Transverse colon (tissue), 4 donors: ENCODE measurements around the gene C11orf21. TPM values are rescaled to one million over a fixed set of nuclear protein-coding genes. Genes with fewer than 3 reads are reported as not detected.
"Not testable (repeated sequence)": the region's sequence is repeated elsewhere in the genome, so short reads cannot be mapped to it uniquely, and the experiment has no call there.

Experiments
- DNase-seq: peaks from one replicate; pipeline ENCODE4 v3.0.0-alpha.2; 2019
- H3K27ac ChIP-seq, 4 donors: fragments of 200-600 bp; sonication (generic); 2 replicates each; pipeline ENCODE4 v1.5.1; 2016 to 2018; ENCODE audit warnings: inconsistent platforms in 4 of 4
- H3K27me3 ChIP-seq: fragments of 200-600 bp; sonication (generic); 2 replicates; pipeline ENCODE4 v1.5.1; 2017; ENCODE audit warnings: inconsistent platforms
- H3K36me3 ChIP-seq, 4 donors: fragments of 200-600 bp; sonication (generic); 2 replicates each; pipeline ENCODE4 v1.5.1; 2017 to 2019; ENCODE audit warnings: inconsistent platforms in 4 of 4
- H3K4me1 ChIP-seq, 4 donors: fragments of 200-600 bp; sonication (generic); 2 replicates each; pipeline ENCODE4 v1.5.1; 2017 to 2020; ENCODE audit warnings: inconsistent platforms in 4 of 4
- H3K4me3 ChIP-seq, 4 donors: fragments of 200-600 bp; sonication (generic); 1 replicate in 1 of 4; 2 replicates in 3 of 4; pipeline versions ENCODE4 v1.5.1 to v1.6.1; 2017 to 2019; ENCODE audit warnings: inconsistent platforms in 4 of 4
- H3K9me3 ChIP-seq, 2 donors: fragments of 200-600 bp; sonication (generic); 2 replicates each; pipeline ENCODE4 v1.5.1; 2017 to 2019; ENCODE audit warnings: inconsistent platforms in 2 of 2
- CTCF ChIP-seq, 5 experiments: fragments of 200-600 bp in 3 of 5; fragments of 450-650 bp in 2 of 5; sonication (generic) in 3 of 5; IDR thresholded peaks; 1 replicate in 2 of 5; 2 replicates in 3 of 5; pipeline ENCODE4 v1.5.1; 2016 to 2017; ENCODE audit warnings: antibody characterized with exemption in 5 of 5, inconsistent platforms in 3 of 5, mild to moderate bottlenecking in 2 of 5, moderate library complexity in 1 of 5
- EP300 ChIP-seq: sonication (generic); formaldehyde crosslinking; IDR thresholded peaks from one replicate; pipeline ENCODE4 v1.6.1; 2017; ENCODE audit warnings: antibody characterized with exemption, low read depth
- POLR2A ChIP-seq: fragments of 450-650 bp; IDR thresholded peaks from one replicate; pipeline ENCODE4 v1.6.1; 2016; ENCODE audit warnings: antibody characterized with exemption, mild to moderate bottlenecking, moderate library complexity
- POLR2AphosphoS5 ChIP-seq, 3 donors: sonication (generic); formaldehyde crosslinking; IDR thresholded peaks; one replicate each; pipeline ENCODE4 v1.6.1; 2016; ENCODE audit warnings: antibody characterized with exemption in 3 of 3
- WGBS, 2 donors: methylation state at CpG; one replicate each; pipeline ENCODE4 v1.1.5; 2018; ENCODE audit warnings: low coverage in 1 of 2; 5-methylcytosine and 5-hydroxymethylcytosine counted together
- in situ Hi-C, 4 donors: fragments of 200-750 bp; cut with MboI; loops; one replicate each; pipeline versions ENCODE4 v1.15.0 to v1.15.1; 2017; ENCODE audit warnings: low sequenced_read_pairs in 3 of 4, low pct_ligation_motif_present in 1 of 4, low pct_unique_long_range_greater_than_20kb in 1 of 4
- intact Hi-C: fragments of 100-400 bp; cut with DNase I; formaldehyde crosslinking; loops from one replicate; pipeline ENCODE4 v1.15.1; 2023; ENCODE audit warnings: low total_unique reads
- total RNA-seq, 4 donors: library from RNA; depleted of rRNA; stranded (reverse); fragments of >200 nt; gene quantifications; one replicate each; pipeline ENCODE4 v1.1.0, GENCODE V29; 2016

Gene C11orf21
- total RNA-seq, 4 donors from 2014 or later: 0.27 TPM; not detected in 3

GRCh38 chr11:2289350-2289749 lies 12.4 kb downstream of the C11orf21 start:
- 80 to 85% methylated on average over 4 to 6 of the region's 6 CpGs for WGBS, 2 donors
- no peak for DNase-seq
- TF ChIP-seq POLR2AphosphoS5 (IDR thresholded peaks at IDR 0.05) (no peak), EP300 (no peak), CTCF (IDR thresholded peaks at IDR 0.05) (no peak), POLR2A (no peak)
- in situ Hi-C loops (loop anchor here in 1 of 4 donors (25.0 kb wide), 1 partner anchor 102 kb away; no protein-coding TSS in a partner anchor), intact Hi-C loops (no loop called here)
- no peaks in the 10 kb centered on the region for H3K9me3 ChIP-seq
- peaks cover 20% of the 10 kb centered on the region for H3K27me3 ChIP-seq
- H3K4me1 ChIP-seq: no peaks in the 10 kb centered on the region
- H3K4me3 ChIP-seq: no peak overlapping the region
- H3K27ac ChIP-seq: no peak overlapping the region
- no peaks in the 10 kb centered on the region for H3K36me3 ChIP-seq

- Histone ChIP-seq H3K9me3 (no peaks in the 10 kb centered on the region), H3K36me3 (no peaks in the 10 kb centered on the region), H3K27ac (peak overlapping the region in 3 of 4 donors; percentile 30 to 60 (median 36)), H3K27me3 (peaks cover 20% of the 10 kb centered on the region), H3K4me3 (no peak overlapping the region), H3K4me1 (no peaks in the 10 kb centered on the region)
- no peak for DNase-seq
- WGBS, 2 donors: 30 to 62% methylated on average over 7 to 16 of the region's 16 CpGs
- in situ Hi-C loops: loop anchor here in 1 of 4 donors (25.0 kb wide), 1 partner anchor 100 kb away; no protein-coding TSS in a partner anchor
- TF ChIP-seq CTCF (IDR thresholded peaks at IDR 0.05) (no peak), POLR2A (no peak), POLR2AphosphoS5 (IDR thresholded peaks at IDR 0.05) (no peak), EP300 (no peak)
- intact Hi-C loops: no loop called here
These were observed 14.6 kb downstream of the C11orf21 start for GRCh38 chr11:2287091-2287490.

- H3K4me3 ChIP-seq, intact Hi-C loops, H3K27ac ChIP-seq, DNase-seq, H3K4me1 ChIP-seq, H3K9me3 ChIP-seq, H3K36me3 ChIP-seq: not testable (repeated sequence)
- H3K27me3 ChIP-seq: peaks cover 20% of the 10 kb centered on the region
- WGBS, 2 donors: 97% methylated on average over 10 to 12 of the region's 13 CpGs
- in situ Hi-C loops: loop anchor here in 1 of 4 donors (25.0 kb wide), 1 partner anchor 99 kb away; no protein-coding TSS in a partner anchor
These were observed 15.4 kb downstream of the C11orf21 start for GRCh38 chr11:2286350-2286749.

- Histone ChIP-seq H3K4me1 (no peaks in the 10 kb centered on the region), H3K27me3 (peaks cover 6% of the 10 kb centered on the region), H3K27ac (no peak overlapping the region), H3K36me3 (no peaks in the 10 kb centered on the region), H3K9me3 (peaks cover 0 to 9% of the 10 kb centered on the region in 2 donors), H3K4me3 (no peak overlapping the region)
- intact Hi-C loops: no loop called here
- no peak for DNase-seq
- 57 to 73% methylated on average over 2 of the region's 2 CpGs for WGBS, 2 donors
- in situ Hi-C loops: loop anchor here in 1 of 4 donors (25.0 kb wide), 1 partner anchor 93 kb away; no protein-coding TSS in a partner anchor
- TF ChIP-seq CTCF (IDR thresholded peaks at IDR 0.05) (no peak), EP300 (no peak), POLR2A (no peak), POLR2AphosphoS5 (IDR thresholded peaks at IDR 0.05) (no peak)
These were observed 21.5 kb downstream of the C11orf21 start for GRCh38 chr11:2280208-2280607.
